ENCODE results near the gene NCOA7.
A peak's percentile ranks its signal among the peaks of the same experiment; 100 is the strongest.
"Not testable (repeated sequence)": the region's sequence is repeated elsewhere in the genome, so short reads cannot be mapped to it uniquely, and the experiment has no call there.

NCOA7 gene

DNA sequence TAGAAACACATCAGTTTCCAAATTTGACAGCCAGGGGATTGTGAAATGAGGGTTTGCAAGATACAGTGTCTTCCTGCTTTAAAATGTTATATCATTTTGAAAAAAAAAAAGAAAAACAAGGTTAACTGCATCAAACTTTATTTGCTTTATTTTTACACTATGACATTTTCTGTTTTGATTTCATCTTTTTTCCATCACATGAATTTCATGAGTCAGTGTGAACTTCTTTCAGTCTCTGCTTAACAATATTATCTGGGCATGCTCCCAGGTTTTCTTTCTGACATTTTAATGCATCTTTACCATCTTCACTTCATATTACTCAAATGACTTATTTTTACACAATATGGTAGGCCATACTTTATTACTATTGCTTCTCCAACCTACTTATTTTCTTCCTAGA is 1.9 kb downstream of the NCOA7 start:
- DNase-seq, result no peak

DNA sequence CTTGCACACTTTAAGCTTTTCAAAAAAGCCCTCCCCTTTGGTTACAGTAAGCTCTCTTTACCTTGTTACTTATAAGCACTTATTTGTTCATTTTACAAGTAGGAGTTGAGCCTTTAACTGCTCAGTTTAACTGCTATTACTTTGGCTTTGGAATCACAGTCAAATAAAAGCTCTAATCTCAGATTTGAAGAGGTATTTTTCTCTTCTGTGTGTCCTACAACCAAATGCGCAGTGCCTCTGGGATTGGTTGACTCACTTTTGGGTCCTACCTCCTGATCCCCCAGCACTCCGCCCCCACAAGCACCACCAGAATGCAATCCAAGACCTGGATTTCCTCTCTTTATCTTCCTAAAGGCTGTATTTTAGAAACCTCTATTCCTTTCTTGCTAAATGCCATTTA is 2.5 kb downstream of the NCOA7 start:
- no peak for DNase-seq

DNA sequence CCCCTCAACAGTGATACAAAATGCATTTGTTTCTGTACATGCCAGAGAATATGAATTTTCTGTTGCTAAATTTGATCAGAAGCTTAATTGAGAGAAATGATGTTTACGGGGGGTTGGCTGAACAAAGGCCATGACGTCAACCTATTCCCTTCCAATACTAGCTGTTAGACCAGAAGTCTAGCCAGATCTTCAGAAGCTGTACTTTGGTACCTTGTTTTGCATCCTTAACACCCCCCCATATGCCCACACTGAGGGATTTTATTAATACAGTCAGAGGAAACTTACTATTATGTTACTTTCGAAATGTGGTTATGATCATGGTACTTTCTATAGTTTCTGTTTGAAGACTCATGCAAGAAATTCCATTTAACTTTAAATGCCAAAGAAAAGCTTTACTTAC is 3.1 kb downstream of the NCOA7 start:
- DNase-seq, result peak in 1 of 2 donors; percentile 51

DNA sequence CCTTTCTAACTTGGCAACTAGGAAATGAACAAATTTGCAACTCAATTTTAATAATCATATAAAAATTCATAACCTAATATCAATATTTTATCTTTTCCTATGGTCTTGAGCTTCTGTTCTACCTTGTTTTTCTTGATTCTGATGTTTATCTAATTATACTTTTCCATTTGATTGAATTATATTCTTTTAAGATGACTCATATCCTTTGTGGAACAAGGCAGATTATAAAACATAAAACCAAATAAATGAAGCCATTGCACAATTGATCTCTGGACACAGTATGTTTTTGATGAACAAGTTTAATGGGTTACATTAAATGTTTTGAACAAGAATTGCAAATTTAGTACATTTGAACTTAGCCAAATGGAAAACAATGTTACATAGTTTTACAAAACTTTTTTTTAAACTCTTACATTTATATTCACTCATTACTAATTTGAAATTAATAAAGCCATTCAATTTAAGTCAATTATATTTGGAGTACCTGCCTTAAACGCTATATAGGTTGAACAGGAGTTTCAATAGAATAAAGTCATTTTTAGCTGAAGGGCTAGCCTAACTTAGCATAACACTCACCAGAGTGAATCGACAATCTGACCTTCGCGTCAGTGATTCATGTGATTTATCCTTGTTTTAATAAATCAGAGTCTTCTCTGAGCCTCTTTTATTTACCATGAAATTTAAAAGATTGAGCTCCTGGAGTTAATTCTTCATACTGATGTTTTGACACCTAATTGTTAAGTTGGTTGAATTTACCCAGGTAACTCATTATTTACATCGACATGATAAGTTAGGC is 3.8 kb downstream of the NCOA7 start:
- DNase-seq, result no peak

DNA sequence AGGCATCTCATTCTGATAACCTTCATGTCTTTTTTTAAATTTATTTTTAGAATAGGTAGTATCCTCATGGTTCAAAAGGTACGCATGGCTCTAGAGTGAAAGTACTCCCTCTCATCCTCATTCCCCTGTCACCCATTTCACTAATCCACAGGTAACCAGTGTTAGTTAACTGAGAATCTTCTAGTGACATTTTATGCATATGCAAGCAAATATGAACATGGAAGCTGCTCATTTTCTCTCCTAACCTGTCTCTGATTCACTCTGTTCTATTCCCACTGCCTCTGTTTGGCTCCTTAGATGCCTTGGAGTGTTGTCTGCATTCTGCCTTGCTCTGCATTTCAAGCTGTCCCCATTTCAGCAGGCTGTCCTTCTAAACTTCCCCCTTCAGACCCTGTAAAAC is 4.5 kb downstream of the NCOA7 start:
- DNase-seq, result no peak

- no peak for DNase-seq
Observed at GRCh38 chr6:125797120-125797885, 6.5 kb downstream of the NCOA7 start.

GRCh38 chr6:125797886-125798444 is 7.2 kb downstream of the NCOA7 start:
- no peak for DNase-seq

GRCh38 chr6:125798734-125799508 is 8.2 kb downstream of the NCOA7 start:
- no peak for DNase-seq

DNA sequence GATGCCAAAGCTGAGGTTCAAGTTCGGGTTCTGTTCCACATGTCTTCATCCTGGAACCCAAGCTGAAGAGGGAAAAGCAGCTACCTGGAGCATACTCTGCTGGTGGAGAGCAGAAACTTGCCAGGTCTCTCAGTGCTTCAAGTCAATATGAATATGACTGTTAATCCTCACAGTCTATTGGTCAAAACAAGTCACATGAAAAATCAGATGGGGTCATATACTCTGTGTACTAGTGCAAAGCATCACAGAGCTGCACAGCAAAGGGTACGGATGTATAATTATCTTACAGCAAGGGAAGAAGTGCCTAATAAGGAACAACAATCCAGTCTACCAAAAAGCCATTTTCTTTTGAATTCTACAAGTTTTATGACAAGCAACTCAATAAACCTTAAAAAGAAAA is 11.6 kb downstream of the NCOA7 start:
- no peak for DNase-seq

- DNase-seq, result no peak
Observed at GRCh38 chr6:125802943-125803377, 12.2 kb downstream of the NCOA7 start.

DNA sequence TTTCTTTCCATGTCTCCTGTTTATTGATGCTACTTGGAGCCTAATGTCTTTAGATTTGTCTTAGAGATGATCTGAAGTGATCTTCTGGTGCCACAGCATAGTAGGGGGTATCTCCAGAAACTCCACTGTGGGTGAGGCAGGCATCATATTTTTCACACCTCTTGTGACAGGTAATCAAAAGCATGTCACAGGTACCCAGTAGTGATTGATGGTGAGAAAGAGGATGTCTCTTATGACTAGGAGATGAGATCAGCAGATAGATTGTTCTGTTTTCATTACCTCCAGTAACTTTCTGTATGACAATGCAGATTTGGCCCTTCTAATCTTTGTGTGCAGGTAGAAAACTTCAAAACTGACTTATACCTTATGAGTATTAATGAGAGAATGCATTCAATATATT is 13.5 kb downstream of the NCOA7 start:
- no peak for DNase-seq

DNA sequence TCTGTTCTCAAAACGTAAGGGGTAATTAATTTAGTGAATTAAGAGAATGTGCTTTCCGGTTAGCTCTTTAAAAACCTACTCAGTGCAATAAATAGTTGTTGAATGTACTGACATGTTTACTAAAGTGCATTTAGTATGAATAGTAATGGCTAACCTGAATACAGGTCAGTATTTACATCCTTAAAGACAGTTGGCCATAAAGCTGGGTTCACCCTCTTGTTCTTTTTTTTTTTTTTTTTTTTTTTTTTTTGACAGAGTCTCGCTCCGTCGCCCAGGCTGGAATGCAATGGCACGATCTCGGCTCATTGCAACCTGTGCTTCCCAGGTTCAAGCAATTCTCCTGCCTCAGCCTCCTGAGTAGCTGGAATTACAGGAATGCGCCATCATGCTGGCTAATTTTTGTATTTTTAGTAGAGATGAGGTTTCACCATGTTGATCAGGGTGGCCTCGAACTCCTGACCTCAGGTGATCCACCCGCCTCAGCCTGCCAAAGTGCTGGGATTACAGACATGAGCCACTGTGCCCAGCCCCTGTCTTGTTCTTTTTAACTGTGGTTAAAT is 14.2 kb downstream of the NCOA7 start:
- not testable (repeated sequence) for DNase-seq

DNA sequence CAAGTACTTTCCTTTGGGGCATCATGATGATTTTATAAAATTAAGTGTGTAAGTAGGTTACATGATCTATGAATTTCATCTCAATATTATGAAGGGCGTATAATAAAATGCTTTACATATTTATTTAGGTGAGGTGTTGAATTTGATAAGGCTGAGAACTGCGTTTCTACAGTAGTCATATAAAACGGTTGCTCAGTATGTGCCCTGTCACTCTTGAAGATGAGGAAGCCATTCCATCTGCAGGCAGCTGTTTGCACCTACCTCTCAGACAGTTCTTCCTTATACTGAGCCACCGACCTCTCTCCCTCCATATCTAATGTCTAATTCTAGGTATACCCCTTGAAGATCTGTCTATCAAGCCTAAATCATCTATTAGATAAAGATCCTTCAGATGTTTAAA is 16.1 kb downstream of the NCOA7 start:
- no peak for DNase-seq

GRCh38 chr6:125807293-125807692 is 16.5 kb downstream of the NCOA7 start:
- no peak for DNase-seq

DNA sequence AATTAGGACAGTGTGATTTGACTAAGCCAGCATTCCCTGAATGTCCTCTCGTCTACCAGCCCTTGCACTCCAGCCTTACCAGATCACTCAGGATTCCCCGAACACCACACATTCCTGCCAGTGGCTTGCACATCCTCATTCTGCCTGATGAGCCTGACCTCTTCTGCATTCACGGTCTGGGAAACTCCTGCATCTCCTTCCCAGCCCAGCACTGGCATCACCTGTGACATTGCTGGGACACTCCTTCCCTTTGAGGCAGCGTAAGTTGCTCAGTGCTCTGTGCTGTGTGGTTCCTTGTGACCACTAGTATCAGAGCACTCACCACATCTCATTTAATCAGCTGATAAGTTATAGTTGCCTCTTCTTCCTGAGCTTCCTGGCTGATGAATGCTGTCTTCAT is 17.3 kb downstream of the NCOA7 start:
- DNase-seq, result no peak

DNA sequence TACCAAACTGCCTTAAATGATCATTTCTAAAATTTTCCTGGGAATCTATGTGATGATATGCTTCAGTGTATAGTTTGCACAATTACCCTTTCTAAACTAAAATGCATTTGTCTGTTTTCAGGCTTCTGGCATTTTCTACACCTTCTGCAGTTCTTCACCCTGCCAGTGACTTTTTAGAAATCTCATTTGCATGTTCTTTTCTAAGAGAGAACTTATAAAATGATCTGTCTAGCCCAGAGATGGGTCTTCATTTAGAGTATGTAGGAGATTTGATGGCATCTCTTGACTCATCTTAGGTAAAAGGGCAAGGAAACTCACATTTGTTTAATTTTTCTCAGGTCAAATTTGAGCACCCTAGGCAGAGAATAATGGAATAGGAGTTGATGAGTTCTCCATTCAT is 17.8 kb downstream of the NCOA7 start:
- DNase-seq, result no peak

- DNase-seq, result no peak
Observed at GRCh38 chr6:125809570-125810170, 18.9 kb downstream of the NCOA7 start.

DNA sequence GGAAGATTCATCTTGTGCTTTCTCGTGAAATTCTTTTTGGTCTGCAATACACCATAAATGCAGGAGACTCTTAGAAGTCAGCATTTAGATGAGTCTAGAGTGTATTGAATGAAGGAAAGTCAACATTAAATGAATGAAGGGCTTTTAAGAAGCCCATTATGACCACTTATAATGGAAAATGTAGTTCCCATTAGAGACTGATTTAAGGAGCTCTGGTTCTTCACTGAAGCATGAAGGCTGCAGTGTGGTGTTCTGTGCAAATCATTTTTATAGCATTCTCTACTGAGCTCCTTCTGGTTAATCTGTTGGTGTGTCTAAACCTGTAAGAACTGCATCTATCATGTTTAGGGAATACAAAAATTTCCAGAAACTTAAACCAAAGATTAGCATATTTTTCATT is 19.7 kb downstream of the NCOA7 start:
- no peak for DNase-seq

GRCh38 chr6:125811259-125811658 is 20.5 kb downstream of the NCOA7 start:
- DNase-seq, result no peak

DNA sequence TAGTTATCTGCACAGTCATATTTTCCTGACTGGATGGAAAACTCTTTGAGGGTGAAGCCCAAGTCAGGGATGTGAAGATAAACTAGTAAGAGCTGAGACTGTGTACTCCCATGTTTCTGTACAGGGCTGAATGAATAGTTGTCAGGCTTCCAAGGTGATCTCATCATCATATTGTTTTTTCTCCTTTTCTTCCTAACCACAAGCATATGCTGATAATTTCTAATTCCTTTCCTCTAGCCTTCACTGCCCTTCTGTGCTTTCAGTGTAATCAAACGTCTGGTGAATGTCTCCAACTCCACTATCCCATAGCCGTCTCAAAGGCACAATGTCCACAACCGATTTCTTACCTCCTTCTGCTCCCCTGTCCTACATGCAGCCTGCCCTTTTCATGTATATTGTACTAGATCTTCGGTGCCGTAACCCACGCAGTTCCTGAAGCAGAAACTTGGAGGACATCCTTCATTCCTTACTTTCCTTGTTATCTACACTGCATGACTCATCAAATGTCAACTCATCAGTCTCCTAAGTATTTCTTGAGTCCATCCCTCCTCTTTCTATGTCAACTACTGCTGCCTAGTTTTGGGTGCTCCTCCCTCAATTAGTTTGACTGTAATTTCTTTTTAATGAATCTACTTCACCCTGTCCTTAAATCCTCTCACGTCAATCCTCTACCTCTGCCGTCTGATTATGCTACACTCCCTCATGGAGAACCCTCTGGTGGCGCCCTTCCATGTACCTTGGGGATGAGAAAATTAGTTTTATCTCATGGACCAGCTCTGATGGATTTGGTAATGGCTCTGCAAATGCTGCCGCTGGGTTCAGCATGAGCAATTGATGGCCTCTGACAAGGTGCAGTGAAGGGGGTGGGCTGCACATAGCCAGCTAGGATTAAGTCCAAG is 21.9 kb downstream of the NCOA7 start:
- DNase-seq, result no peak

DNA sequence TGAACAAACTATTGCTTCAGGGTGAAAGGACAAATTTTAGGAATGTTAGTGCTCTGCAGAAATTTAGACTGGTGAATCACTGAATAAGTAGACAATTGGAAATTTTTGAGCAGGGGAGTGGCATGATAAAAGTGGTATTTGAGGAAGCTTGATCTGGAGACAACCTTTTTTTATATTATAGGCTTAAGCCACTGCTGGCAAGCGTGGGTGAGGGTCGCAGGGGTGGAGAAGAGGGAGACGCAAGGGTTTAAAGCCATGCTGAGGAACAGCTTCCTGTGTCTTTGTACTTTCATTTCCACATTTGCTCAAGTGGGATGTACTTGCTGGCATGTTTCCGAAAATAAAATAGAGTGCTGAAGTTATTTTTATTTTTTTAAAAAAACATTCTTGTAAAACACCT is 23.7 kb downstream of the NCOA7 start:
- no peak for DNase-seq

Data from activated CD4-positive, alpha-beta T cell treated with anti-CD3 and anti-CD28 coated beads for 4 hours (primary cell).